PC-9 (cell line): ENCODE data around the gene PTPRM. TPM values are rescaled to one million over a fixed set of nuclear protein-coding genes. Genes with fewer than 3 reads are reported as not detected.

Experiments
- BruUV-seq: library from RNA; stranded (reverse); fragments of 400-500 nt; replicated peaks from 2 replicates; lab custom pipeline; 2021; lab: Mats Ljungman, UMichigan
- CTCF ChIA-PET: fragments of 300-600 bp; sonication (Branson Sonifier 250); formaldehyde crosslinking; loops from one replicate; lab custom pipeline; 2022; ENCODE audit warnings: antibody characterized with exemption; lab: Charles Lee
- POLR2A ChIA-PET: fragments of 300-600 bp; sonication (Branson Sonifier 250); formaldehyde crosslinking; loops from one replicate; lab custom pipeline; 2022; ENCODE audit warnings: antibody characterized with exemption; ENCODE audit not compliant: unreplicated experiment; lab: Charles Lee
- DNase-seq, 2 experiments: peaks; one replicate each; pipeline versions ENCODE4 v3.0.0 to v3.0.0-alpha.2; 2015 to 2022; ENCODE audit warnings: mixed read lengths in 1 of 2
- H2AFZ ChIP-seq: fragments of 200-600 bp; sonication (generic); 2 replicates; pipeline ENCODE4 v1.8.1; 2017; ENCODE audit warnings: antibody characterized with exemption
- H3F3A ChIP-seq: fragments of 200-600 bp; sonication (generic); 2 replicates; pipeline ENCODE4 v1.8.1; 2017; ENCODE audit warnings: antibody characterized with exemption, mild to moderate bottlenecking, low read depth; ENCODE audit not compliant: insufficient read depth
- H3K27ac ChIP-seq: fragments of 200-600 bp; sonication (generic); 2 replicates; pipeline ENCODE4 v1.6.1; 2016; ENCODE audit warnings: mixed run types
- H3K27me3 ChIP-seq: fragments of 200-600 bp; sonication (generic); 2 replicates; pipeline ENCODE4 v1.6.1; 2016; ENCODE audit warnings: low read depth, mixed run types; ENCODE audit not compliant: insufficient read depth
- H3K36me3 ChIP-seq: fragments of 200-600 bp; sonication (generic); 2 replicates; pipeline ENCODE4 v1.6.1; 2016; ENCODE audit warnings: low read depth, mixed run types
- H3K4me1 ChIP-seq: fragments of 200-600 bp; sonication (generic); replicated peaks from 2 replicates; pipeline ENCODE4 v1.6.1; 2016; ENCODE audit warnings: mixed run types; ENCODE audit not compliant: insufficient read depth
- H3K4me2 ChIP-seq: fragments of 200-600 bp; sonication (generic); 2 replicates; pipeline ENCODE4 v1.6.1; 2017; ENCODE audit warnings: mixed run types
- H3K4me3 ChIP-seq: fragments of 200-600 bp; sonication (generic); 2 replicates; pipeline ENCODE4 v1.6.1; 2016; ENCODE audit warnings: mixed run types
- H3K79me2 ChIP-seq: fragments of 200-600 bp; sonication (generic); 2 replicates; pipeline ENCODE4 v1.6.1; 2017; ENCODE audit warnings: low read depth, mixed run types
- H3K9me2 ChIP-seq: fragments of 200-600 bp; sonication (generic); 2 replicates; pipeline ENCODE4 v1.8.1; 2017; ENCODE audit warnings: mild to moderate bottlenecking; ENCODE audit not compliant: insufficient read depth
- H3K9me3 ChIP-seq: fragments of 200-600 bp; sonication (generic); 2 replicates; pipeline ENCODE4 v1.8.1; 2016; ENCODE audit warnings: low read depth; ENCODE audit not compliant: insufficient read depth
- H4K20me1 ChIP-seq: fragments of 200-600 bp; sonication (generic); 2 replicates; pipeline ENCODE4 v1.8.1; 2017; ENCODE audit not compliant: insufficient read depth
- EZH2 ChIP-seq: fragments of 200-600 bp; sonication (generic); IDR thresholded peaks from 2 replicates; pipeline ENCODE4 v1.8.0; 2017; ENCODE audit warnings: antibody characterized with exemption, low read depth
- intact Hi-C: fragments of 100-400 bp; cut with micrococcal nuclease; formaldehyde crosslinking; loops from one replicate; pipeline ENCODE4 v1.10.0; 2022; ENCODE audit not compliant: unreplicated experiment
- total RNA-seq: library from RNA; stranded (reverse); gene quantifications from 2 replicates; pipeline ENCODE4 v1.2.3, GENCODE V29; 2021
- TF ChIP-seq, protein P1 (sequence below): fragments of 200-600 bp; sonication (generic); conservative IDR thresholded peaks from 2 replicates; pipeline ENCODE4 v1.6.1; 2017; ENCODE audit warnings: mixed run types, antibody characterized with exemption, mild to moderate bottlenecking, moderate library complexity

PTPRM gene
- total RNA-seq, 1 experiment from 2014 or later = 32.5 TPM

DNA sequence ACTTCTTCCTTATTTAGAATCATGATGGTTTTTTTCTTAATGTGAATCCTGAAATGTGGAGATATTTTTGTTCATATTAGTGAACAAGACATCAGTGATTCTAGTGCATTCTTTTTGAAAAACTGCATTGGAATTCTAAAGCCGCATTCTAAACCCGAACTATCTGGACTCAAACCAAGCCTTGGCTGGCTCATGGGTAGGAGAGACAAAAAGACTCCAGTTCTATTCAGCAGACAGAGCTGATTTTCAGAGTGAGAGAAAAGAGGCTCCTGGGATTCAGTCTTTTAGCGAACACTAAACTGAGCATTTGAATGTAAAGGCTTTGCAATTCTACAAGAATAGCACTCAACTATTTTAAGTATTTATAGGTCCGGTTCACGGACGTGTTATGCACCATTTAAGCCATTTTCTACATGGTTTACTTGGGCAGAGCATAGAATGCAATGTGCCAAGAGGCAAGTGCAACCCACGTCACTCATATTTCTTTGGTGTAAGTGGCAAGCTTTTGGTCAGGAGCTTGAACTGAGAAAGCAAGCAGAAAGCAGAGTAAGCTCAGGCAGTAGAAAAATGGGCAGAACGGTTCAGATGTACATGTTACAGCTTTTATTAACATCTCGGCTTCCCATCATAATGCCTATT is 814.8 kb downstream of the PTPRM start:
- no peaks in the 10 kb centered on the region for H3K4me1 ChIP-seq
- H3K9me2 ChIP-seq = no peaks in the 10 kb centered on the region
- no peak overlapping the region for H3K4me3 ChIP-seq
- no peaks in the 10 kb centered on the region for H3K27me3 ChIP-seq
- TF ChIP-seq EZH2 = no peak
- TF ChIP-seq, protein P1, sequence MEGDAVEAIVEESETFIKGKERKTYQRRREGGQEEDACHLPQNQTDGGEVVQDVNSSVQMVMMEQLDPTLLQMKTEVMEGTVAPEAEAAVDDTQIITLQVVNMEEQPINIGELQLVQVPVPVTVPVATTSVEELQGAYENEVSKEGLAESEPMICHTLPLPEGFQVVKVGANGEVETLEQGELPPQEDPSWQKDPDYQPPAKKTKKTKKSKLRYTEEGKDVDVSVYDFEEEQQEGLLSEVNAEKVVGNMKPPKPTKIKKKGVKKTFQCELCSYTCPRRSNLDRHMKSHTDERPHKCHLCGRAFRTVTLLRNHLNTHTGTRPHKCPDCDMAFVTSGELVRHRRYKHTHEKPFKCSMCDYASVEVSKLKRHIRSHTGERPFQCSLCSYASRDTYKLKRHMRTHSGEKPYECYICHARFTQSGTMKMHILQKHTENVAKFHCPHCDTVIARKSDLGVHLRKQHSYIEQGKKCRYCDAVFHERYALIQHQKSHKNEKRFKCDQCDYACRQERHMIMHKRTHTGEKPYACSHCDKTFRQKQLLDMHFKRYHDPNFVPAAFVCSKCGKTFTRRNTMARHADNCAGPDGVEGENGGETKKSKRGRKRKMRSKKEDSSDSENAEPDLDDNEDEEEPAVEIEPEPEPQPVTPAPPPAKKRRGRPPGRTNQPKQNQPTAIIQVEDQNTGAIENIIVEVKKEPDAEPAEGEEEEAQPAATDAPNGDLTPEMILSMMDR = no peak
- ChIA-PET CTCF (no interaction called here), POLR2A (no interaction called here)
- H3K4me2 ChIP-seq = no peak overlapping the region
- intact Hi-C loops = no loop called here
- no peaks in the 10 kb centered on the region for H3K9me3 ChIP-seq
- BruUV-seq = no TSS peak
- H3K27ac ChIP-seq = no peak overlapping the region
- no peak for DNase-seq
- H4K20me1 ChIP-seq = no peaks in the 10 kb centered on the region
- H3K79me2 ChIP-seq = no peaks in the 10 kb centered on the region
- H3K36me3 ChIP-seq = no peaks in the 10 kb centered on the region
- H3F3A ChIP-seq = no peaks in the 10 kb centered on the region
- no peak overlapping the region for H2AFZ ChIP-seq

DNA sequence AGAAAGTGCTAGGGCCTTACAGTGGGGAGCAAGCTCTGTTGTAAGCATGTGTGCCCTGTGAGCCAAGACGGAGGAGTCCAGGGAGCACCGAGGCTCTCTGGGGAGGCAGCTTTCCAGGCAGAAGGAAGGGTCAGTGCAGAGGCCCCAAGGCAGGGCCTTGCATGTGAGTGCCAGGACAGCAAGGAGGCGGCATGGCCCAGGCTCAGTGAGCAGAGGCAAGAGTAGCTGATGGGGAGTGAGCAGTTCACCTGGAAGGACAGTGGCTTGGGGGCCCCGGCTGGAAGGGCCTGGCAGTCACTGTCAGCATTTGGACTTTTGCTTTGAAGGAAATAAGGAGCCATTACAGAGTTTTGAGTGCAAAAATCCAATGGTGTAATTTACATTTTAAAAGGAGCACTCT is 818.3 kb downstream of the PTPRM start:
- H3K36me3 ChIP-seq = no peaks in the 10 kb centered on the region
- no peak for DNase-seq
- no peak overlapping the region for H3K27ac ChIP-seq
- no peaks in the 10 kb centered on the region for H3K27me3 ChIP-seq
- intact Hi-C loops = no loop called here
- no peaks in the 10 kb centered on the region for H3K79me2 ChIP-seq
- no peaks in the 10 kb centered on the region for H3K4me1 ChIP-seq
- H3K9me2 ChIP-seq = no peaks in the 10 kb centered on the region
- no TSS peak for BruUV-seq
- H3K4me2 ChIP-seq = no peak overlapping the region
- H3K9me3 ChIP-seq = no peaks in the 10 kb centered on the region
- no peaks in the 10 kb centered on the region for H4K20me1 ChIP-seq
- ChIA-PET POLR2A (interaction anchor here (0.6 kb wide), 1 partner anchor 713 kb away, joined by 11 read pairs; no protein-coding TSS in a partner anchor), CTCF (no interaction called here)
- H2AFZ ChIP-seq = no peak overlapping the region
- H3K4me3 ChIP-seq = no peak overlapping the region
- TF ChIP-seq, protein P1 = no peak
- TF ChIP-seq EZH2 = no peak
- no peaks in the 10 kb centered on the region for H3F3A ChIP-seq

DNA sequence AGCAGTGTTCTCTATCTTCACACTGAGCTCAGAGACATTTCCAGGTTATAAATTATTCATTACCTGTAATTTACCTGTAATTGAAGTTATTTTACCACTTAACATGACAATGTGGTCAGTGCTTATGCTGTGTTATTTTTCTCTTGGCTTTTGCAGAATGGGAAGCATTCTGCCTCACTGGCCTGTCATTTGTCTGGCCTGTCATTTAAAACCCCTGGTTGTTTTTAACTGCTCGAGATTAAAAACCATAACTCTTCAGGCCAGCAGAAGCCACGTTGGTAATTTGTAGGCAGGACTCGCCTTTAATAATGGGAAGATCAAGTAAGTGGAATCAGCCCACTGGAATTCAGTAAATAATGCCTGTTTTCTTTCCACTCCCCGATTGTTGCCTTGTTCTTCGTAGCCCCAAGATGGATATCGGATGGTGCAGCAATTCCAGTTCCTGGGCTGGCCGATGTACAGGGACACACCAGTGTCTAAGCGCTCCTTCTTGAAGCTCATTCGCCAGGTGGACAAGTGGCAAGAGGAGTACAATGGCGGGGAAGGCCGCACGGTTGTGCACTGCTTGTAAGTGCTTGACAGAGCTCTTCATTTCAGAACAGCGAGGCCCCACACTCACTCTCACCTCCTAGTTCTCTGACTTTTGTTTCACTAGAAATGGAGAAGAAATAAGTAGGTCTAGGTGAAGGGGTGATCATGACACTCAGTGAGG is 819.7 kb downstream of the PTPRM start:
- Histone ChIP-seq H3K9me3 (no peaks in the 10 kb centered on the region), H3K9me2 (no peaks in the 10 kb centered on the region), H4K20me1 (no peaks in the 10 kb centered on the region), H3K4me1 (no peaks in the 10 kb centered on the region), H3K27ac (no peak overlapping the region), H3K27me3 (no peaks in the 10 kb centered on the region), H2AFZ (no peak overlapping the region), H3K4me3 (no peak overlapping the region), H3F3A (no peaks in the 10 kb centered on the region), H3K79me2 (no peaks in the 10 kb centered on the region), H3K36me3 (no peaks in the 10 kb centered on the region), H3K4me2 (no peak overlapping the region)
- ChIA-PET CTCF (no interaction called here), POLR2A (no interaction called here)
- TF ChIP-seq EZH2 = no peak
- TF ChIP-seq, protein P1 = no peak
- no peak for DNase-seq
- intact Hi-C loops = no loop called here
- BruUV-seq = no TSS peak
